Stimulated activated CD4-positive, alpha-beta T cell treated with anti-CD3 and anti-CD28 coated beads, Interleukin-12 subunit alpha, Interleukin-12 subunit beta, amount 100 ng/mL, for 4 hours (primary cell): Measurements from ENCODE around the gene PNLIPRP3.

Experiments used
- DNase-seq: peaks from one replicate; pipeline ENCODE4 v3.0.0-alpha.2; 2020

Gene PNLIPRP3

DNA sequence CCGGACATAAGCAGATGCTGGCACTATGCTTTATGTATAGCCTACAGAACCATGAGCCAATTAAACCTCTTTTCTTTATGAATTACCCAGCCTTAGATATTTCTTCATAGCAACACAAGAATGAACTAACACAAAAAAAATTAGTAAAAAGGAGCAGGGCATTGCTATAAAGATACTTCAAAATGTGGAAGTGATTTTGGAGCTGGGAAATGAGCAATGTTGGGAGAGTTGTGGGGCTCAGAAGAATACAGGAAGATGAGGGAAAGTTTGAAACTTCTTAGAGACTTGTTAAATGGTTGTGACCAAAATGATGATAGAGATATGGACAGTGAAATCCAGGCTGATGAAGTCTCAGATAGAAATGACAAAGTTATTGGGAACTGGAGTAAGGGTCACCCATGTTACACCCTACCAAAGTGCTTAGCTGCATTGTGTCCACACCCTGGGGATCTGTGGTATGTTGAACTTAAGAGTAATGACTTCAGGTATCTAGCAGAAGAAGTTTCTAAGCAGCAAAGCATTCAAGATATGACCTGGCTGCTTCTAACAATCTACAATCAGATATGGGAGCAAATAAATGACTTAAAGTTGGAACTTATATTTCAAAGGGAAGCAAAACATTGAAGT, 24.2 kb downstream of the PNLIPRP3 start:
- DNase-seq: no peak

DNA sequence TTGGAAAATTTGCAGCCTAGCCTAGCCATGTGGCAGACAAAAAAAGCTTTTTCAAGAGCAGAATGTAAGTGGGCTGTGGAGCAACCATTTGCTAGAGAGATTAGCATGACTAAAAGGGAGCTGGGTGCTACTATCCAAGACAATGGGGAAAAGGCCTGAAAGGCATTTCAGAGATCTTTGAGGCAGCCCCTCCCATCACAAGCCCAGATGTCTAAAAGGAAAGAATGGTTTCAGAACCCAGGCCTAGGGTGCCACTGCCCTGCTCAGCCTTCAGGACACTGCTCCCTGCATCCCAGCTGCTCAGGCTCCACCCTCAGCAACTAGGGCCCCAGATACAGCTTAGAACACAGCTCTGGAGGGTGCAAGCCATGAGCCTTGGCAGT, 24.7 kb downstream of the PNLIPRP3 start:
- DNase-seq: no peak

GRCh38 chr10:116457488-116457887, 29.8 kb downstream of the PNLIPRP3 start:
- no peak for DNase-seq

DNA sequence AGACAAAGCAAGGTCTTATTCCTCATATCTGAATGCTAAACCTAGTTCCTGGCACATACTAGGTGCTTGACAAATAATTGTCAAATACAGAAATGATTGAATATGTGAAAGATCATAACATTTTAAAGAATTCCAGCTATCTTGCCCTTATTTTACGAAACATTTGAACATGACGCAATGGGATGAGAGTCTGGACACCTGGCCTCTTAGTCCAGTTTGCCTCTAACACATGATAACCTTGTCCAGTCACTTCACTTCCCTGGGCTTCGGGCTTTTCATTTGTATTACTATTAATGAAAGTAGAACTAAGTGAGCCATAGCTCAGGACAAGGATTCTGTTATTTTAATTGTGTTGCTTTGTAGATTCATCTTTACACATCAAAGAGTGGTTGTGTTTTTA, 32.6 kb downstream of the PNLIPRP3 start:
- DNase-seq: no peak

GRCh38 chr10:116461680-116462079, 34.0 kb downstream of the PNLIPRP3 start:
- DNase-seq: no peak

DNA sequence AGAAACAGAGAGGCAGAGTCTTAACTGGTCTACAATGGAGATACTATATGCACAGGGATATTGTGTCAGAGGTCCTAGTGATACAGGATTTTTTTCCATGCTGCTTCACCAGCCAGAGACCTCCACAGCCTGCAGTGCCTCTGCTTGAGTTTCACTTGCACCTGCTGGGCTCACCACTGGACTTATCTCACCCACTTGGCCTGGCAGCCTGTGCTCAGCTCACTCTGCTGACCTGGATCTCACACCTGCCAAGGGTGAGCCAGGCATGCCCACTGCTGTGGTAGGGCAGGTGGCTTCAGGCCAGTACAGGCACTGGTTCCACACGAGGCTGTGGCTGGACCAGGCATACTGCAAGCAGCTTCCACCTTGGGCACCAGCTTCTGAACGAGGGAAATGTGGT, 36.6 kb downstream of the PNLIPRP3 start:
- DNase-seq: no peak

DNA sequence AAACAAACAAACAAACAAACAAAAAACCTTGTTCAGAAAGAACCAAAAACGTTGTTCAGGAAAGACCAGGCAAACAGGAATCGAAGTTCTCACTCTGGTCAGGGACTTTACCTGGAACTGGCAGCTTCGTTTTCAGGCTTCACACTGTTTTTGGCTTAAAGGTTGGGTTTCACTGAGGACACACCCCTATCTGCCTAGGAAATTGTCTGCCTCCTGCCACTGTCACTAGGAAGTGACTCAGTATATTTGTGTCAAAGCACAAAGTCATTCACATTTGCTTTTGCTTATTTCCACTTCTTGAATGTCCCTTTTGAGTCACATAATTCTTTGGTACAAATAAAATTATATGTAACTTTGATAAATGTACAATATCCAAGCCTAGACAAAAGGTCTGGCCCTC, 37.9 kb downstream of the PNLIPRP3 start:
- no peak for DNase-seq

DNA sequence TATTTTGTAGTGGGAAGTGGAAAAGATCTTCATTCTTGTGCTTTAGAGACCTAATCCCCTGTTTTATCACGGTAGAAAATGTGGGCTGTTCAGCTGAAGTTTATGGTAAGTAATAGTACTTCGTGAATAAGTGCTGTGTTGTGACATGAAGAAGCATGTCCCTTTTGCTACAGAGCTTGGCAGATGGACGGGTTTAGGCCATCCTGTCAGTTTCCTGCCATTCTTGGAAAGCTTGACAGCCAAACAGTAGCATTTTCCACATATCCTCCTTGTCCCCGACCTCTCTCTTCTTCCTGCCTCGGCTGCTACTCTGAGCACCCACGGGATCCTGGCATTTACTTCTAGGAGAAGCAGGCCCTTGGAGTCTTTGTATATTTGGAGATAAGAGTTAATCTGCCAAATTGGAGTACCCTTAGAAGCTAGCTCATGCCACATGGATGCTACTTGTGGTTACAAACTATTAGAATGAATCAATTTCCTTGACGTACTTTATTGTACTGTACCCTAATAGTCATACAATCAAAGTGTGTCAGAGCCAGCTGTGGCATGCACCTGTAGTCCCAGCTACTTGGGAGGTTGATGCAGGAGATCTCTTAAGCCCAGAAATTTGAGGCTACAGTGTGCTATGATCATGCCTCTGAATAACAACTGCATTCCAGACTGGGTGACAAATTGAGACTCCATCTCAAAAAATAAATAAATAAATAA, 39.2 kb downstream of the PNLIPRP3 start:
- DNase-seq: no peak

DNA sequence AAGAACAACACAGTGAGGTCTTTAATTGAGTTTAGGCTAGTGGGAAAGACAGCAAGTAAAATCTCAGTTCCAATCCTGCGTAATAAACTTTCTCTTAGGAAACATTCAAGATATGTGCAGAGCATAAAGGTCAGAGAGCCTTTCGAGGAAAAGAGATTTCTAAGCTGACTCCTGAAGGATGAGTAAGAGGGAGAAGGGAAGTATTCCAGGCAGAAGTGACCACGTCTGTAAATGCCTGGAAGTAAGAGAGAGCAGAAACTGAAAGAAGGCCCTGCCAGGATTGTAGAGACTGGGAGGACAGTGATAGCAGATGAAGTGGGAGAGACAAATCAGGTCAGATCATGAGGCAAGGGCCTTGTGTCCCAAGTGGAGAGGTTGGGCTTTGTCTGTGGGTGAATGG, 41.8 kb downstream of the PNLIPRP3 start:
- no peak for DNase-seq

GRCh38 chr10:116470071-116470470, 42.4 kb downstream of the PNLIPRP3 start:
- DNase-seq: no peak

DNA sequence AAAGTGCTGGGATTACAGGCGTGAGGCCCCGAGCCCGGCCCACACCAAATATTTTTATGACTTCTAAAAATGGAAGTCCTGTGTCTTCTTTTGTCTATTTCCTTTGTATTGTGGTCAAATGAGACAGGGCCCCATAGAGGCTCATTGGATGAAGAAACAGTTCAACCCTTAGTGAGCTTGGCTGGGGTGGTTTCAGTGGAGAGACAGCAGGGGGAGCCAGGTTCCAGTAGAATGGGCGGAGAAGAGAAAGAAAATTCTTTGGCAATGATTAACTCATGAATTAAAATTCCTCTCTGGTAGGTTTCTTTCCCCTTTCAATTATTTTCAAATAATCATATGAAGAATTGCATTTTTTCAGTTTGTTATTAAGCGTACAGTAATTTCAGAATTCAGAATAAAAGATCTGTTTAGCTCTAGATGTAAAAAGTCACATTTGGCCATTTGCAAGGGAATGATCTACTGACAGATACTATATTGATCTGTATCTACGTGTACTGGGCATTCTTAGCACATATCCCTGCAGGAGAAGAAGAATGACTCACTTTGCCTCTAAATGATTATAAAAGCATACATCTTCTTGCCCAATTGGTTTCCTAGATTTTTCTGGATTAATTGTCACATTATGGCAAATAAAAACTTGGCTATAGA, 43.2 kb downstream of the PNLIPRP3 start:
- DNase-seq: no peak

DNA sequence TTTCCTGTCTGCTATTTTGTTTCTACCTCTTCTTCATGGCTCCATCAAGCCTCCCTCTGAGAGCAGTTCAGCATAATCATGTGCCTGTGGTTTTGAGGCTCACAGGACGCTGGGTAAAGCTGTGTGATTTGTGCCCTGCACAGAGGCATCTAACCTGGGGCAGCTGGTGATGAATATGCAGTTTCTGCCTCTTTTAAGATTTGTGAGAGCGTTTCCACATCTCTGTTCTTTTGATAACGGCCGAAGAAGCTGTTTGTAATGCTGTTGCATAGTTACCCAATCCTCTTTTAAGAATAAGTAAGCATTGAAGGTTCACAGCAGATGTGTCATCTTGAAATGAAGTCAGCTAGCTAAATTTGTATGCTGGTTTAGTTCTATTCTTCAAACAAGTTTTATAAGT, 45.2 kb downstream of the PNLIPRP3 start:
- no peak for DNase-seq

GRCh38 chr10:116475866-116476265, 48.2 kb downstream of the PNLIPRP3 start:
- no peak for DNase-seq

- DNase-seq: no peak
These were observed 48.8 kb downstream of the PNLIPRP3 start for GRCh38 chr10:116476461-116476860.

DNA sequence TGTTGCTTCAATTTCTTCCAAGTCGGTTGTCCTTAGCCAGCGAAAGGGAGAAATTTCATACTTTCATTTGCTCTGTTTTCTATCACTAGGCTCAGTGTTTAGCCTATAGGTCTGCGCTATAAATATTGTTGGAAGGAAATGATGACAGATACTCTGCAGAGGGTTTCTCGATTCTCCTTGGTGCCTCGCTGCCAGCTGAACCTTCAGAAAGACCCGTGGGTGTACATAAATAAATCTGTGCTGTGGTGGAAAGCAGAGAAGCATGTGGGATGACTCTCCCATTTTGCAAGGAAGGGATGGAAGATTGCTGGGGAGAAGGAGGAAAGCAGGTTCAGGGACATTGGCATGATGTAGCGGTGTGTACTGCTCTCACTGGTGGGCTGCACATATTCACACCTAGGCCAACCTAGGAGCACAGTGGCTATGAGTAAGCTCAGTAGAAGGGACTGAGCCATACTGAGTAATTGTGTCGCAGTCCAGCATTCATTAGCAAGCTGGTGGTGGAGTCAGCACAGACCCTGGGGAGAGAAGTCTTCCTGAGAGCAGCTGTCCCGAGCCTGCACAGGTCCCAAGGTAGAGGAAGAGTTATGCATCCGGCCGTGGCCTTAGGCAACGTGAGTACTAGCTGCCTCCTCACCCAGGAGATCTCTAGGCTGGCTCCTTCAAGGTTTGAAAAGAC, 50.5 kb downstream of the PNLIPRP3 start:
- no peak for DNase-seq

- DNase-seq: no peak
These were observed 59.3 kb downstream of the PNLIPRP3 start for GRCh38 chr10:116486770-116487448.

DNA sequence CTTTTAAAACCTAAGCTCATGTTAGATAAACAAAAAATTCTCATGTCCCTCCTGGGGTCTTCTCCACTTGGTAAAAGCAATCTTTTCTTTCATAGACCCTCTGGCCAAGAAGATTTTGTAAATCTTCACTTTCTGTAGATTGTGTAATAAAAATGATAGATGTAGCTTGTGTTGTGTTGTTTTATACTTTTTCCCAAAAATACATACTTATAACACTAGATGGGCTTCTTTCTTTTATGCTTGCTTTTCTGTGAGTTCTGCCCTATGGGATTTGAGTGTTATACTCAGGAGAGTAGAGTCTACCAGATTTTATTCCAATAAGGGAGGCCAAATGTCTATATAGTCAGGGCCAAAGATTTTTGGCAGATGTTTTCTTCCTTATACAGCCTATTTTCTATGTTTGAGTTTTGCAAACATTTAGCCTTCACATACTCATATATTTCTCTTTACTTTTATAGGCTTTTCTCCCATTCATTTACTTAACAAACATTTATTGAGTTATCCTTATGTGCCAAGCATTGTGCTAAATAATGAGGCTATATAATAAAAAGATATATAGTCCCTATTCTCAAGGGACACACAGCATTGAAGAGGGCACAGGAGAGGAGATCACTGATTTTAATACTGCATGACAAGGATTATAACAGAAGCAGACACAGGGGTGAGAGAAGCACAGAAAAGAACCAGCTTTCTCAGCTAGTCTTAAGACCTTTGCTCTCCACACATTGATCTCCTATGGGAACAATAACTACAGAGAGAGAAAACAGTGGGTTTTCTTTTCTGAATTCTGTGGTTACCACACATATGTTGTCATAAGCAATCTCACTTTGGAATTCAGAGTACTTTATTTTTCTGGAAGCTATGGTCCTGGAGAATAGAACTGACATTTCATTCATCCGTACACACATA, 60.1 kb downstream of the PNLIPRP3 start:
- DNase-seq: no peak

- no peak for DNase-seq
These were observed 61.8 kb downstream of the PNLIPRP3 start for GRCh38 chr10:116489460-116489859.

DNA sequence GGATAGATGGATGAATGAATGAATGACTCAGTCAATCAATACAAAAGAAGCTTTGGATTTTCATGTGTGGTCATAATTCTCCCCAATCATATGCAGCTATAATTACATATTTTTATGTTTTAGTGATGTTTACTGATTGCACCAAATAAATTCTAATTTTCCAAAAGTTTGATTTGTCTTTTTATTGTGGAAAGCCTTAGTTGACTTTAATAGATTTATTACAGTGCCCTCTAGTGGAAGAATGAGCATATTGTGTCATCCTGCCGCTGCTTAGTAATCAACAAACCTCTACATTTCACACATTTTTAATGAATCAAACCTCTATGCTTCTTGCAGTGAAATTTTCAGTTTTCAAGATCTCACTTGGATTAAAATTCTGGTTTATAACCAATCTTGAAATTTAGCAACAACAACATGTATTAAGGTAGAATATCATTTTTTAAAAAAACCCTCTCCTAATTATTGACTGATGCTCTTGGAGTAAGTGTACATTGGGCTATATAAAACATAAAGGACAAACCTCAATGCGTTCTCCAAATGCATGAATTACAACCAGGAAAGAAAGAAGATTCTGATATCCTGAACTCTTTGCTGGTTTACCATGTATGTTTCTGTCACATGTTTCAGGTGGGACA, 62.5 kb downstream of the PNLIPRP3 start:
- no peak for DNase-seq

GRCh38 chr10:116504786-116505185, 77.1 kb downstream of the PNLIPRP3 start:
- DNase-seq: no peak

DNA sequence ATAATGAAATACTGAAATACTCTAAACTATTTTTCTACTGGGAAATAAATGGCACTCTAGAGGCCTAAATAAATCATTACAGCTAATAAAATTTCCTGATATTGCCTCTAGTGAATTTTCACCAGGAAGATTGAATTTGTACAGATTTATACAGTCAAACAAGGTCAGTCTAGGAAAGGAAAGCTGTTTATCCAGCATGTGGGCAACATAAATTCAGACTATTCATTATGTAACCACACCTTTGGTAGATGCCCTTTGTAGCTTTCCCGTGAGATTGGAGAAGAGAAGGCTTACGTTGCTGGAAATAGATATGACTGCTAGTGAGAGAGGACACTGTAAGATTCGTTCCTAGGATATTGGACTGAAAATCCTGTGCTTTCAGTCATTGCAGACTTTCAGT, 82.9 kb downstream of the PNLIPRP3 start:
- DNase-seq: no peak

DNA sequence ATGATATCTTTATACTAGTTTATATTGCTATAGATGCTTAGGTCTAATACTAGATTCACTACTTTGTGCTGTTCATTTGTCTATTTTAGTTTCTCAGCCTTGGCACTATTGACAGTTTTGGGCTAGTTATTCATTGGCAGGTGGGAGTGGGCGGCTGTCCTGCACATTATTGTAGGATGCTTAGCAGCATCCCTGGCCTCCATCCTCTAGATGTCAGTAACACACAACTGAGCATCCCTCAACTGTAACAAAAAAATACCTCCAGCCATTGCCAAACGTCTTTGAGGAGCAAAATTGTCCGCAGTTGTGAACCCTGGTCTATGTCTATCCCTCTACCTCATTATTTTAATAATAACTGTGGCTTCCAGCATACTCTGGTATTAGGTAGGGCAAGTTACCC, 83.7 kb downstream of the PNLIPRP3 start:
- no peak for DNase-seq
